RWPE1 (cell line): ENCODE results near the gene PKMYT1.
A peak's percentile ranks its signal among the peaks of the same experiment; 100 is the strongest.

Experiments used
- CTCF ChIA-PET: fragments of 350-600 bp; sonication (Branson Sonifier 250); formaldehyde crosslinking; extraction: SDS; loops from one replicate; lab custom pipeline; 2021; lab: Yijun Ruan, JAX
- POLR2A ChIA-PET: fragments of 400-600 bp; formaldehyde crosslinking; extraction: SDS; loops from one replicate; lab custom pipeline; 2020; ENCODE audit warnings: antibody characterized with exemption; ENCODE audit not compliant: low non-redundant PET; lab: Yijun Ruan, JAX
- DNase-seq: peaks from one replicate; pipeline ENCODE4 v3.0.0; 2012; ENCODE audit warnings: low spot score
- H3K27ac ChIP-seq: fragments of 450-650 bp; 2 replicates; pipeline ENCODE4 v1.5.1; 2017
- CTCF ChIP-seq: fragments of 450-650 bp; conservative IDR thresholded peaks from 2 replicates; pipeline ENCODE4 v1.5.1; 2017; ENCODE audit warnings: low read depth, mild to moderate bottlenecking

PKMYT1 gene

GRCh38 chr16:2992383-2993081 lies 12.3 kb upstream of the PKMYT1 start:
- TF ChIP-seq CTCF: no peak
- H3K27ac ChIP-seq: peak overlapping the region; percentile 63
- ChIA-PET POLR2A (interaction anchor here (1.7 kb wide), 1 partner anchor 29 kb away, joined by 10 read pairs; no protein-coding TSS in a partner anchor), CTCF (interaction anchor here (0.6 to 1.1 kb wide), 2 partner anchors 39 to 48 kb away, joined by 3 to 4 read pairs; no protein-coding TSS in a partner anchor)
- peak; percentile 89 for DNase-seq

- H3K27ac ChIP-seq: peak overlapping the region; percentile 63
- DNase-seq: no peak
- POLR2A ChIA-PET: interaction anchor here (0.7 to 1.7 kb wide), 3 partner anchors 18 to 30 kb away, joined by 4 to 10 read pairs (median 7); no protein-coding TSS in a partner anchor
- no peak for TF ChIP-seq CTCF
- CTCF ChIA-PET: interaction anchor here (1.0 to 1.1 kb wide), 2 partner anchors 22 to 40 kb away, joined by 4 to 8 read pairs; partner anchors contain the start of gene PAQR4
Observed at GRCh38 chr16:2991566-2992261, 11.5 kb upstream of the PKMYT1 start.

- H3K27ac ChIP-seq: no peak overlapping the region; the same call in 1 of the 2 replicates
- CTCF ChIA-PET: interaction anchor here (1.0 kb wide), 1 partner anchor 21 kb away, joined by 8 read pairs; the partner anchor contains the start of gene PAQR4
- DNase-seq: no peak
- POLR2A ChIA-PET: interaction anchor here (0.7 to 1.7 kb wide), 3 partner anchors 19 to 30 kb away, joined by 4 to 10 read pairs (median 7); no protein-coding TSS in a partner anchor
- TF ChIP-seq CTCF: no peak
Observed at GRCh38 chr16:2990891-2991290, 10.6 kb upstream of the PKMYT1 start.

- ChIA-PET CTCF (no interaction called here), POLR2A (no interaction called here)
Observed at GRCh38 chr16:2988590-2989099, 8.4 kb upstream of the PKMYT1 start.

GRCh38 chr16:2987833-2988232 lies 7.6 kb upstream of the PKMYT1 start:
- ChIA-PET POLR2A (no interaction called here), CTCF (no interaction called here)
- no peak overlapping the region for H3K27ac ChIP-seq
- DNase-seq: no peak
- TF ChIP-seq CTCF: no peak

More at GRCh38 chr16:2988590-2989099, 8.4 kb upstream of the PKMYT1 start:
- TF ChIP-seq CTCF: no peak
- DNase-seq: no peak
- no peak overlapping the region for H3K27ac ChIP-seq

GRCh38 chr16:2987286-2987685 lies 7.0 kb upstream of the PKMYT1 start:
- no peak for TF ChIP-seq CTCF
- no peak for DNase-seq
- ChIA-PET CTCF (no interaction called here), POLR2A (no interaction called here)
- no peak overlapping the region for H3K27ac ChIP-seq
